HG03342 (cell line): ENCODE measurements around the gene HMCN1.

ENCODE experiments used
- ATAC-seq: cut with Tn5 transposase; IDR thresholded peaks from one replicate; pipeline ENCODE4 v1.9.1; 2021; ENCODE audit warnings: mild to moderate bottlenecking, moderate library complexity; ENCODE audit not compliant: unreplicated experiment

The HMCN1 gene

GRCh38 chr1:186063091-186063657 is 329.0 kb downstream of the HMCN1 start:
- no peak for ATAC-seq

- no peak for ATAC-seq
These were observed 332.2 kb downstream of the HMCN1 start for GRCh38 chr1:186066411-186066810.

DNA sequence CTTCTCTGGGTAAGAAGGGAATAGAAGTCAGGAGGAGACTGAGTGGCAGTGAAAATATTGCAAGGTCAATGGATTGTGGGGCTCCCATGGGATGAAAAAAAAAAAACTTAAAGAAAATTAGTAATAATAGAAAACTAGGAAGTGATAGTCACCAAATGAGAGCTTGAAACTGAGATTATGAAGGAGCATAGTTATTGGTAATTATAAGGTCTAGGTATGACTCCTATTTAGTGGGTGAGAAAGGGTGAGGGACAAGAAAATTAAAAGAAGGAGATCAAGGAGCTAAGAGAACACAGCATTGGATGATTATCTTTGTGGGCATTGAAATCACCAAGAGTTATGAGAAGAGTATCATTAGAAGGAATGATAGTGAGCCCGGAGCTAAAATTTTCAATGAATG is 339.5 kb downstream of the HMCN1 start:
- no peak for ATAC-seq

- no peak for ATAC-seq
These were observed 341.8 kb downstream of the HMCN1 start for GRCh38 chr1:186076006-186076405.

GRCh38 chr1:186078245-186078644 is 344.1 kb downstream of the HMCN1 start:
- peak; percentile 96 for ATAC-seq

DNA sequence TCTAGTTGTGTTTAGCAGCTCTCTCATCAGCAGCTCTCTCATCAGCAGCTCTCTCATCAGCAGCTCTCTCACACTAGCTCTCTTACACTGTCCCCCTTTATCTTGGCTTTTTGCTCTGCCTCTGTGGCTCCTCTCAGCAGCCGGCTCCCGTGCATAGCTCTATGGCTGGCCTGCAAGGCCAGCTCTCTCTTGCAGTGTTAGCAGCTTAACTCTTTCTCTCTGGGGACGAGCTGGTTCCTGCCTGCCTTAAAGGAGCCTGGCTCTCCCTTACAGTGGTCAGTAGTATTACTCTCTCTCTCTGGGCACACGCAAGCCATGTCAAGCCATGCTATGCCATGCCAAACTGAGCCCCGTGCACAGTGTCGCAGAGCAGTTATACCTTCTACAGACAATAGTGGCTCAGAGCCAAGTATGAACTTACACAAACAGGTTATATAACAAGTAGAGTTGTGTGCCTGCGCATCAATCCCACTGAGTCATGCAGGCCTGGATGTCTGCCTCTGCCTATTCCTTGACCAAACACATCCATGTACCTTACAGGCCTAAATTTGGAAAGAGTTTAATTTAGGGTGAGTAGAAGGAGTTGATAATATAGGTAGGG is 345.0 kb downstream of the HMCN1 start:
- ATAC-seq: no peak

DNA sequence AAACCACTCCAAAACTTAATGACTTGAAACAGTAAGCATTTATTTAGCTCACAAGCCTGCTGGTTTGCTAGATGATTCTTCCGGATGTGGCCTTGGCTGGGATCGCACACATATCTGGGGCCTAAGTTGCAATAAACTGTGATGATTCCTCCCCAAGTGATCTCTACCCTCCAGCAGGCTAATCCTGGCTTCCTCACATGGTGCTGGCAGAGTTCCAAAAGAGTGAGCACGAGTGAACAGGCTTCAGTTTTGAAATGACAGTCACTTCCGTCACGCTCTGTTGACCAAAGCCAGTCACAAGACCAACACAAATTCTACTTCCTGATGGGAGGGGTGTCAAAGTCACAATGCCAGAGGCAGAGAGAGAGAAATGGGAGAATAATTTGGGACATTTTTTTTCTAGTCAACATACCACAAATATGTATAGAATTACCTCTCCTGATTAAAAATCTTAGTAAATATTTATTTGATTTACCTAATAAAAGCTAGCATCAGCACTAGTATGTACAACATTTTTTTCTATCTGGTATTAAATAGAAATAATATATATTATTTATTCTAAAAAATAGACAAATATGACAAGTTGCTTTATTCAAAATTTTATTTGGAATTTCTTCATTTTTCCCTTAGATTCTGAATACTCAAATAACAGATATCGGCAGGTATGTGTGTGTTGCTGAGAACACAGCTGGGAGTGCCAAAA is 348.2 kb downstream of the HMCN1 start:
- peak; percentile 70 for ATAC-seq

- no peak for ATAC-seq
These were observed 352.4 kb downstream of the HMCN1 start for GRCh38 chr1:186086583-186086982.

DNA sequence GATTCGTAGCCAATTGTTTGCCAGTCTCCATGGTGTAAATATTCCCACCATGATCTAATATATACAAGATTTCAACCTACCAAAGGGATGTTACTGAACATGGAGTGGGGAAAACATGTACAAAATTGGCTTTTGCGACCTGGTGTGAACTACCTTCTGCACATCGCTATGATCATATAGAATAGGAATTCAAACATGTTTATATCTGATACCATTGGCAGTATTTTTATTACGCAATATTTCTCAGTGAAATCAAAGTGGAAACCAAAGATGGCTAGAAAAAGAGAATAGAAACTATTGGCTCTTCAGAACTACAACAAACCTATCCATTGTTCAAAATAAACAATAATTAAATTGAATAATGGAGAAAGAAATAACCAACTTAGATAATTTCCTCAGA is 355.7 kb downstream of the HMCN1 start:
- ATAC-seq: no peak

DNA sequence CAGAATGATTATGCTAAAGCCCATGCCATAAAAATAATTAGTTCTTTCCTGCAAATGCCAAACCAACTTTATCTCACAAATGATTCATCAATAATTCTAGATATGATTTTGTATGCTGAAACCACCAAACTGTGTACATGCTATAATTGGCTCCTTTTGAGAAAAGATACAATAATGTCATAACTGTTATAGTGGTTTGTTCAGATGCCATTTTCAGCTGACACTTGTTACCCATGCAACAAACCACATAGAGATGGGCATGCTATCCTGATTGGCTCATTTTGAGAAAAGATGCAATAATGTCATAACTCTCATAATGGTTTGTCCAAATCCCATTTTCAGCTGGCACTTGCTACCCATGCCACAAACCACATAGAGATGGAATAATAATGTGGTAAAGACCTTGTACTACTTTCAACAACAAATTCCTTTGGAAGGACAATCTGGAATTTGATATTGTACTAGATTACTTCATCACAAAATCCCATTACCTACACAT is 357.1 kb downstream of the HMCN1 start:
- ATAC-seq: no peak

DNA sequence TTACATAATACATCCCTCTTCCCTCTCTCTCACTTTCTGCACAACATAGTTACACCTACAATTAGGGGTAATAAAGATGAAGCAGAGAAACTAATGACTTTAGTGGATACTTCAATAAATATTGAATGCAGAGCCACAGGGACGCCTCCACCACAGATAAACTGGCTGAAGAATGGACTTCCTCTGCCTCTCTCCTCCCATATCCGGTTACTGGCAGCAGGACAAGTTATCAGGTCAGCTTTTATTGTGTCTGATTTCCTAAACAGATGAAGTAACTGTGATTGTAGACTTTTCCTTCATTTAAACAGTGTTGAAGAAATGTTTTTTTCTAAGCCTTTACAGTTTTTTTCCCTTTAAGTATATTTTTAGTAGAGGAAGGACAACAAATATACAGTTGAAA is 359.2 kb downstream of the HMCN1 start:
- no peak for ATAC-seq

DNA sequence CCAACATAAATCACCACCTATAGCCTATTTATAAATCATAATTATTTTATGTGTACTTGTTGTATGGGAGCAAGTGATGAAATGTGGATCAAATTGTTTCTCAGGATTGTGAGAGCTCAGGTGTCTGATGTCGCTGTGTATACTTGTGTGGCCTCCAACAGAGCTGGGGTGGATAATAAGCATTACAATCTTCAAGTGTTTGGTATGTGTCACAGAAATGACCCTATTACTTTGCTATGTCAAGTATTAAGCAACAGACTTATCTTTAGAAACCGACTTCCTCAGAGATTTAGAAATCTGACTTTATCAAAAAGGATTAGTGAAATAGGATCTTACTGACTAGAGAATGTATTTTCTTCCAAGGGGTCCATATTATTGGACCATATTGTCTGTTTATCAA is 360.0 kb downstream of the HMCN1 start:
- ATAC-seq: no peak

- ATAC-seq: no peak
These were observed 365.3 kb downstream of the HMCN1 start for GRCh38 chr1:186099336-186100104.

- no peak for ATAC-seq
These were observed 367.9 kb downstream of the HMCN1 start for GRCh38 chr1:186102107-186102506.

DNA sequence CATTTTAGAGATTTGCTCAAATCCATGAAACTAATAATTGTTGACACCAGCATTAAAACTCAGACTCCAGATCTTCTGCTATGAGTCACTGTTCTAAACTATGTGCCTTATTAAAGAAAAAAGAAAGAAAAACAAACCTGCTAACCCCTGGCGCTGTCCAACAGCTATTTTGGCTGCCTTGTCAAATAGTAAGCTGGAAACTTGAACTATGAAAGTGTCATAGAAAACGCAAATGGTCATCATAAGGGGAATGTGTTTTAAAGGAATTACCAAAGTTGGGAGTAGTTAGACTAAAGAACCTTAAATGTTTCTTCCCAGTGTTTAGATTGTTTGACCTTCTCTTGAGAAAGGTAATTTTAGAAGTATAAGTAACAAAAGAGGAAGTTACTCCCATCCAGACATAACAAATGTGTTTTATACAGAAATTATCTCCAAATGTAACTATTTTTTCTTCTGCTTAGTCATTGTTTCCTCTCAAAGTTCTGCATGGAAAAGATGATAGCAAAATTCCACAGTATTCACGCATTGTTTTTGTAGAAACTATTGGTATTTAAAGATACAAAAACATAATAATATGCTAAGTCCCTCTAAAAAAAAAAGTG is 368.5 kb downstream of the HMCN1 start:
- no peak for ATAC-seq

DNA sequence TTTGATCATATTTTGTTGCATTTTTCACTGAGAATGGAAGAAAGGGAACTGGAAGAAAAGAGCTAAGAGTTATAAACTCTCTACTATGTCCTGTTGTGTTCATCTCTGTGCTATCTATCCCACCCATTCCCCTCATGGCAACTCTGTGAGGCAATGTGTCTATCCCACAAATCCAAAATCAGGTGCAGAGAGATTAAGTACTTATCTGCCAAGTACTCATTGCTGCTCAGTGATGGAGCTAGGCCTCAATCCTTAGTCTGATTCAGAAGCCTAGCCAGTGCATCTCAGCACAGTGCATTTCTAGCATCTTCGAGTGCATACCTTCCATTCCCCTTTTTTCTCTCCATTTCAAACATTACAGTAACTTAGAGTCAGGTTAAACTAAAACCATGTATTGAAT is 370.3 kb downstream of the HMCN1 start:
- ATAC-seq: no peak

- no peak for ATAC-seq
These were observed 378.1 kb downstream of the HMCN1 start for GRCh38 chr1:186112280-186112679.

DNA sequence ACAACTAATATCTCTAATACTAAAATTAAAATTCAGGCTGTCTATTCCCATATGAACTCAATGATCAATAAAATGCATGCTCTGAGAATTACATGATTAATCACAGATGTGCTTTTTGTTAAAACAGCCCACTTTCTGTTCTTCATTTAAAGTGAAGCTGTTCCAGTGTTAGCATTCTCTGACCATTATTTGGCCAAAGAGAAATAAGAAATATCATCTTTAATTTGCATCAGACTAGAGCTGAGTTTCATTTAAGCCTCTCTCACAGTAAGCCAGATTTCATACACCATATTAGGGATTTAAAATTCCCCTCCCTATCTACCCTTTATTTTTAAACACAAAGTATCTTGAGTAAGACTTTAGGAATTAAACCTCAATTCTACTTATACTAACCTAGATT is 379.3 kb downstream of the HMCN1 start:
- ATAC-seq: no peak

GRCh38 chr1:186118724-186119123 is 384.5 kb downstream of the HMCN1 start:
- ATAC-seq: no peak

DNA sequence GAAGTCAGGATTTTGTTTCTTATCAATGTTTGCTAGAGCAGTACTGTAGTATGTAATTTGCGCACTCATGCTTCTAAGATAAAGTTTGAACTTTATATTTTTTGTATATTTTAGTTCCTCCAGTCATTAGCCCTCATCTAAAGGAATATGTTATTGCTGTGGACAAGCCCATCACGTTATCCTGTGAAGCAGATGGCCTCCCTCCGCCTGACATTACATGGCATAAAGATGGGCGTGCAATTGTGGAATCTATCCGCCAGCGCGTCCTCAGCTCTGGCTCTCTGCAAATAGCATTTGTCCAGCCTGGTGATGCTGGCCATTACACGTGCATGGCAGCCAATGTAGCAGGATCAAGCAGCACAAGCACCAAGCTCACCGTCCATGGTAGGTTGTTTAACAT is 388.6 kb downstream of the HMCN1 start:
- ATAC-seq: no peak

DNA sequence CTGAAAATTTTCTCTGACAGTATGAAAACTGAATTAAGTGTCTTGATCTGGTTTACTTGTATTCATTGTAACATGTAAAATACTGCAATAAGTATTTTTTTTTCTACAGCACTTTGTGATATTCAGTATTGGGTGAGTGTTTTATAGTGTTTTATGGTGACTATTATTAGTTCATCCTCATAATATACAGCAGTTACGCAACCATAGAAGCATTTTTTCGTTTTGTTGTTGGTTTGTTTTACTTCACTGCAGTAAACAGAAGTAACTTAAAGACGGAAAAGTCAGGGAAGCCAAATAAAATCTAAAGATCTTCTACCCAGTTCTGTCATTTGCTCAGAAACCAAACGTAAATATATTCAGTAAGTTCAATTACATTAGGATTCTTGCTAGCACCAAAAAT is 390.8 kb downstream of the HMCN1 start:
- no peak for ATAC-seq
